ENCODE measurements around the gene RAB21.

The RAB21 gene

GRCh38 chr12:71744522-71745300 is 10.0 kb upstream of the RAB21 start:
- H3K4me1 ChIP-seq (ENCODE audit: control insufficient read depth, low read length): peaks cover 11% of the 10 kb centered on the region
- peaks cover 4% of the 10 kb centered on the region; the same call in 1 of the 2 replicates for H3K27me3 ChIP-seq (ENCODE audit: control insufficient read depth, low read length)
- H3K4me2 ChIP-seq (ENCODE audit: low read length): no peak overlapping the region
- H3K79me2 ChIP-seq (ENCODE audit: control insufficient read depth, low read length): no peaks in the 10 kb centered on the region
- H4K20me1 ChIP-seq (ENCODE audit: control insufficient read depth, insufficient read depth, low read depth, low read length): no peaks in the 10 kb centered on the region
- H3K27ac ChIP-seq (ENCODE audit: low read depth, low read length): no peak overlapping the region
- H3F3A ChIP-seq (ENCODE audit: control insufficient read depth, insufficient read depth): peaks cover 10% of the 10 kb centered on the region; the same call in 1 of the 2 replicates
- H3K4me3 ChIP-seq (ENCODE audit: low read length): no peak overlapping the region
- no peaks in the 10 kb centered on the region for H3K9me3 ChIP-seq (ENCODE audit: control insufficient read depth, insufficient read depth, low read length)
- no peaks in the 10 kb centered on the region for H3K9me2 ChIP-seq (replicated peaks; ENCODE audit: control insufficient read depth, low read length)
- no peaks in the 10 kb centered on the region for H3K36me3 ChIP-seq (ENCODE audit: control insufficient read depth, low read length)
- TF ChIP-seq CTCF (IDR thresholded peaks at IDR 0.05; ENCODE audit: low read depth, low read length, poor library complexity, severe bottlenecking): no peak

GRCh38 chr12:71746974-71747611 is 7.6 kb upstream of the RAB21 start:
- Histone ChIP-seq H3K27ac (ENCODE audit: low read depth, low read length) (no peak overlapping the region), H3K36me3 (ENCODE audit: control insufficient read depth, low read length) (no peaks in the 10 kb centered on the region), H3K4me1 (ENCODE audit: control insufficient read depth, low read length) (peaks cover 11% of the 10 kb centered on the region), H3F3A (ENCODE audit: control insufficient read depth, insufficient read depth) (peaks cover 10% of the 10 kb centered on the region; the same call in 1 of the 2 replicates), H3K4me3 (ENCODE audit: low read length) (no peak overlapping the region), H3K9me3 (ENCODE audit: control insufficient read depth, insufficient read depth, low read length) (no peaks in the 10 kb centered on the region), H4K20me1 (ENCODE audit: control insufficient read depth, insufficient read depth, low read depth, low read length) (no peaks in the 10 kb centered on the region), H3K79me2 (ENCODE audit: control insufficient read depth, low read length) (no peaks in the 10 kb centered on the region), H3K27me3 (ENCODE audit: control insufficient read depth, low read length) (peaks cover 4% of the 10 kb centered on the region; the same call in 1 of the 2 replicates), H3K4me2 (ENCODE audit: low read length) (peak overlapping the region; percentile 5; the same call in 1 of the 2 replicates), H3K9me2 (replicated peaks; ENCODE audit: control insufficient read depth, low read length) (no peaks in the 10 kb centered on the region)
- TF ChIP-seq EZH2phosphoT487 (IDR thresholded peaks at IDR 0.05; ENCODE audit: borderline replicate concordance, low read length) (no peak), CTCF (IDR thresholded peaks at IDR 0.05; ENCODE audit: low read depth, low read length, poor library complexity, severe bottlenecking) (peak; percentile 82)

- TF ChIP-seq EZH2phosphoT487 (IDR thresholded peaks at IDR 0.05; ENCODE audit: borderline replicate concordance, low read length): no peak
- TF ChIP-seq CTCF (IDR thresholded peaks at IDR 0.05; ENCODE audit: low read depth, low read length, poor library complexity, severe bottlenecking): no peak
- no peaks in the 10 kb centered on the region for H4K20me1 ChIP-seq (ENCODE audit: control insufficient read depth, insufficient read depth, low read depth, low read length)
- peaks cover 10% of the 10 kb centered on the region; the same call in 1 of the 2 replicates for H3F3A ChIP-seq (ENCODE audit: control insufficient read depth, insufficient read depth)
- peaks cover 4% of the 10 kb centered on the region; the same call in 1 of the 2 replicates for H3K27me3 ChIP-seq (ENCODE audit: control insufficient read depth, low read length)
- H3K4me2 ChIP-seq (ENCODE audit: low read length): no peak overlapping the region
- H3K4me3 ChIP-seq (ENCODE audit: low read length): no peak overlapping the region
- no peak overlapping the region for H3K27ac ChIP-seq (ENCODE audit: low read depth, low read length)
- no peaks in the 10 kb centered on the region for H3K9me3 ChIP-seq (ENCODE audit: control insufficient read depth, insufficient read depth, low read length)
- no peaks in the 10 kb centered on the region for H3K9me2 ChIP-seq (replicated peaks; ENCODE audit: control insufficient read depth, low read length)
- H3K4me1 ChIP-seq (ENCODE audit: control insufficient read depth, low read length): peaks cover 11% of the 10 kb centered on the region
- no peaks in the 10 kb centered on the region for H3K79me2 ChIP-seq (ENCODE audit: control insufficient read depth, low read length)
- H3K36me3 ChIP-seq (ENCODE audit: control insufficient read depth, low read length): no peaks in the 10 kb centered on the region
These were observed 6.4 kb upstream of the RAB21 start for GRCh38 chr12:71748081-71748850.

All from DOHH2 (cell line).